Hepatocyte (in vitro differentiated cells): ENCODE measurements around the gene TOB1.

Experiments used
- CTCF ChIP-seq: fragments of 200-600 bp; sonication (generic); IDR thresholded peaks from 2 replicates; pipeline ENCODE4 v1.5.1; 2016; ENCODE audit warnings: antibody characterized with exemption, mild to moderate bottlenecking; ENCODE audit not compliant: poor library complexity
- EZH2 ChIP-seq: fragments of 200-600 bp; sonication (generic); IDR thresholded peaks from 2 replicates; pipeline ENCODE4 v1.6.1; 2016; ENCODE audit warnings: antibody characterized with exemption, mild to moderate bottlenecking, borderline replicate concordance

GRCh38 chr17:50904518-50905459 lies 38.6 kb upstream of the TOB1 start:
- TF ChIP-seq CTCF (no peak), EZH2 (no peak)
